Measurements from ENCODE around the gene IGF2. TPM values are rescaled to one million over a fixed set of nuclear protein-coding genes. Genes with fewer than 3 reads are reported as not detected.
"Not testable (repeated sequence)": the region's sequence is repeated elsewhere in the genome, so short reads cannot be mapped to it uniquely, and the experiment has no call there.

The IGF2 gene
- total RNA-seq, 4 donors from 2014 or later = 1.9 to 15.5 (median 9.5) TPM

GRCh38 chr11:2126520-2127085 is 12.6 kb downstream of the IGF2 start:
- no peaks in the 10 kb centered on the region for H3K4me1 ChIP-seq
- H3K27ac ChIP-seq = no peak overlapping the region
- no peak for TF ChIP-seq CTCF (IDR thresholded peaks at IDR 0.05)
- no peak for TF ChIP-seq POLR2A (IDR thresholded peaks at IDR 0.05)
- H3K4me3 ChIP-seq = no peak overlapping the region
- no peaks in the 10 kb centered on the region for H3K27me3 ChIP-seq
- H3K36me3 ChIP-seq = no peaks in the 10 kb centered on the region
- DNase-seq = no peak
- H3K9me3 ChIP-seq = no peaks in the 10 kb centered on the region

GRCh38 chr11:2124736-2125484 is 14.3 kb downstream of the IGF2 start:
- H3K9me3 ChIP-seq, H3K4me1 ChIP-seq, H3K27ac ChIP-seq, H3K36me3 ChIP-seq, H3K27me3 ChIP-seq, H3K4me3 ChIP-seq, DNase-seq: not testable (repeated sequence)

- TF ChIP-seq POLR2A (IDR thresholded peaks at IDR 0.05) = no peak
- TF ChIP-seq CTCF (IDR thresholded peaks at IDR 0.05) = no peak
- no peak for DNase-seq
Measured at GRCh38 chr11:2123628-2123960, 15.6 kb downstream of the IGF2 start.

GRCh38 chr11:2122907-2123627 is 16.1 kb downstream of the IGF2 start:
- H3K36me3 ChIP-seq = no peaks in the 10 kb centered on the region
- TF ChIP-seq POLR2A (IDR thresholded peaks at IDR 0.05) (no peak), CTCF (IDR thresholded peaks at IDR 0.05) (no peak)
- DNase-seq = no peak
- no peak overlapping the region for H3K27ac ChIP-seq
- no peak overlapping the region for H3K4me3 ChIP-seq
- H3K9me3 ChIP-seq = no peaks in the 10 kb centered on the region
- H3K27me3 ChIP-seq = no peaks in the 10 kb centered on the region
- no peaks in the 10 kb centered on the region for H3K4me1 ChIP-seq

More at GRCh38 chr11:2123628-2123960, 15.6 kb downstream of the IGF2 start:
- Histone ChIP-seq H3K27ac (no peak overlapping the region), H3K36me3 (no peaks in the 10 kb centered on the region), H3K4me1 (no peaks in the 10 kb centered on the region), H3K9me3 (no peaks in the 10 kb centered on the region), H3K27me3 (no peaks in the 10 kb centered on the region), H3K4me3 (no peak overlapping the region)

- H3K9me3 ChIP-seq = peaks cover 0 to 2% (median 0%) of the 10 kb centered on the region in 4 donors
- H3K27me3 ChIP-seq = no peaks in the 10 kb centered on the region
- H3K36me3 ChIP-seq = no peaks in the 10 kb centered on the region
- no peak for TF ChIP-seq CTCF (IDR thresholded peaks at IDR 0.05)
- TF ChIP-seq POLR2A (IDR thresholded peaks at IDR 0.05) = no peak
- DNase-seq = no peak
- H3K4me3 ChIP-seq = no peak overlapping the region
- H3K4me1 ChIP-seq = no peaks in the 10 kb centered on the region
- H3K27ac ChIP-seq = no peak overlapping the region
Measured at GRCh38 chr11:2122222-2122906, 16.8 kb downstream of the IGF2 start.

All from Peyer's patch (tissue), 4 donors.